K562 (cell line): ENCODE data around the gene CNTNAP4.

Experiments used
- ARHGAP35 ChIP-seq: fragments of 450-650 bp; IDR thresholded peaks from 2 replicates; pipeline ENCODE4 v1.6.1; 2018; ENCODE audit not compliant: partially characterized antibody
- CBX3 ChIP-seq, 2 experiments: IDR thresholded peaks; 1 replicate in 1 of 2; 2 replicates in 1 of 2; pipeline ENCODE4 v1.6.1; 2012; ENCODE audit warnings: inconsistent platforms in 2 of 2, low read length in 2 of 2, borderline replicate concordance in 1 of 2, control low read depth in 1 of 2
- CTBP1 ChIP-seq: fragments of 450-650 bp; IDR thresholded peaks from 2 replicates; pipeline ENCODE4 v1.6.1; 2016; ENCODE audit warnings: borderline replicate concordance
- HCFC1 ChIP-seq: IDR thresholded peaks from 2 replicates; pipeline ENCODE4 v1.6.1; 2012; ENCODE audit warnings: low read depth, low read length, improper control_type of control experiment
- JUND ChIP-seq, 2 experiments: IDR thresholded peaks; 2 replicates in 1 of 2; 3 replicates in 1 of 2; pipeline ENCODE4 v1.6.1; 2011; ENCODE audit warnings: borderline replicate concordance in 2 of 2, low read depth in 2 of 2, low read length in 2 of 2, improper control_type of control experiment in 1 of 2, missing biosample characterization in 1 of 2, missing genetic modification characterization in 1 of 2, missing genetic modification reagents in 1 of 2
- NFRKB ChIP-seq: fragments of 450-650 bp; IDR thresholded peaks from 2 replicates; pipeline ENCODE4 v1.6.1; 2016; ENCODE audit warnings: low read depth
- NR2F6 ChIP-seq: fragments of 450-650 bp; formaldehyde crosslinking; IDR thresholded peaks from 2 replicates; pipeline ENCODE4 v1.4.0; 2020; ENCODE audit warnings: mild to moderate bottlenecking
- POLR2AphosphoS2 ChIP-seq: IDR thresholded peaks from 2 replicates; pipeline ENCODE4 v1.6.1; 2012; ENCODE audit warnings: low read length, improper control_type of control experiment
- POLR2AphosphoS5 ChIP-seq: IDR thresholded peaks from 2 replicates; pipeline ENCODE4 v1.6.1; 2011; ENCODE audit warnings: mild to moderate bottlenecking, low read depth, low read length, moderate library complexity; ENCODE audit not compliant: control insufficient read depth, insufficient read depth
- TEAD4 ChIP-seq, 2 experiments: sonication (generic) in 1 of 2; formaldehyde crosslinking in 1 of 2; IDR thresholded peaks; 2 replicates each; pipeline versions ENCODE4 v1.6.1 to v1.8.0; 2012 to 2022; ENCODE audit warnings: borderline replicate concordance in 1 of 2, inconsistent platforms in 1 of 2, low read length in 1 of 2, mild to moderate bottlenecking in 1 of 2, missing genetic modification reagents in 1 of 2
- THRB ChIP-seq: fragments of 450-650 bp; formaldehyde crosslinking; conservative IDR thresholded peaks from 2 replicates; pipeline ENCODE4 v1.4.0; 2022; ENCODE audit warnings: mild to moderate bottlenecking, missing genetic modification characterization
- TF ChIP-seq, protein P1 (sequence below): sonication (generic); formaldehyde crosslinking; IDR thresholded peaks from 2 replicates; pipeline ENCODE4 v1.8.0; 2022; ENCODE audit warnings: mild to moderate bottlenecking, low read depth, missing genetic modification reagents

- TF ChIP-seq ARHGAP35 (no peak), POLR2AphosphoS2 (no peak), NFRKB (no peak), TEAD4 (IDR thresholded peaks at IDR 0.05; ENCODE audit: low read length) (no peak), TEAD4 (CRISPR knock-in tag; IDR thresholded peaks at IDR 0.05; ENCODE audit: borderline replicate concordance) (no peak), THRB (no peak), JUND (IDR thresholded peaks at IDR 0.05; ENCODE audit: borderline replicate concordance, low read depth, low read length) (no peak), JUND (tag; IDR thresholded peaks at IDR 0.05; ENCODE audit: borderline replicate concordance, low read depth, low read length) (no peak), NR2F6 (CRISPR knock-in tag) (no peak), CBX3 (IDR thresholded peaks at IDR 0.05; ENCODE audit: borderline replicate concordance in 1 of 2, low read length in 2 of 2) (no peak), POLR2AphosphoS5 (no peak), CTBP1 (no peak), HCFC1 (no peak)
- TF ChIP-seq, protein P1, sequence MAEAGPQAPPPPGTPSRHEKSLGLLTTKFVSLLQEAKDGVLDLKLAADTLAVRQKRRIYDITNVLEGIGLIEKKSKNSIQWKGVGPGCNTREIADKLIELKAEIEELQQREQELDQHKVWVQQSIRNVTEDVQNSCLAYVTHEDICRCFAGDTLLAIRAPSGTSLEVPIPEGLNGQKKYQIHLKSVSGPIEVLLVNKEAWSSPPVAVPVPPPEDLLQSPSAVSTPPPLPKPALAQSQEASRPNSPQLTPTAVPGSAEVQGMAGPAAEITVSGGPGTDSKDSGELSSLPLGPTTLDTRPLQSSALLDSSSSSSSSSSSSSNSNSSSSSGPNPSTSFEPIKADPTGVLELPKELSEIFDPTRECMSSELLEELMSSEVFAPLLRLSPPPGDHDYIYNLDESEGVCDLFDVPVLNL (CRISPR knock-in tag) = no peak
These were observed 247.2 kb downstream of the CNTNAP4 start for GRCh38 chr16:76524356-76524755.
